GM21515 (cell line): ENCODE results near the gene PCSK4.

Source experiments
- ATAC-seq: cut with Tn5 transposase; IDR thresholded peaks from one replicate; pipeline ENCODE4 v1.9.1; 2021; ENCODE audit not compliant: unreplicated experiment

PCSK4 gene

DNA sequence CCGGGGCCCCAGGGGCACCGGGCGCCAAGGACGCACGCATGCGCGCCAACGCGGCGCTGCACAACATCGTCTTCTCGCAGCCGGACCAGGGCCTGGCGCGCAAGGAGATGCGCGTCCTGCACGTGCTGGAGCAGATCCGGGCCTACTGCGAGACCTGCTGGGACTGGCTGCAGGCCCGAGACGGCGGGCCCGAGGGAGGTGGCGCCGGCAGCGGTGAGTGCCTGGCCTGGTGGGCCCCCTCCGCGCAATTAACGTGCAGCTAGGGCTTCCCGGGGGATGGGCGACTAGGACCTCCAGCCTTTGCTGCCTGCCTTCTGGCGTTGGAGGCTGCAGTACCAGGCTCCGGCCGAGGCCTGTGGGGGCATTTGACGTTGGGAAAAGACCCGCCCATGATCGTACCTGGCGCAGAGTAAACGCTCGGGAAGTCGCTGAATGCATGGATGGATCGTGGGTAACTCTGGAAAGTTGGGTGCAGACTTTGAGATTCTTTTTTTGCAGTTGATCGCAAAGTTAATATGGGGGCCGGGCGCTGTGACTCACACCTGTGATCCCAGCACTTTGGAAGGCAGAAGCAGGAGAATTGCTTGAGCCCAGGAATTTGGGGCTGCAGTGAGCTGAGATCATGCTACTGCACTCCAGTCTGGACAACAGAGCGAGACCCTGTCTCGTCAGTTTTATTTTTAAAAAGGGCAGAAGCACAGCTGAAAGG lies 33.0 kb downstream of the PCSK4 start:
- ATAC-seq = no peak

GRCh38 chr19:1456121-1456900 lies 33.8 kb downstream of the PCSK4 start:
- ATAC-seq = no peak

DNA sequence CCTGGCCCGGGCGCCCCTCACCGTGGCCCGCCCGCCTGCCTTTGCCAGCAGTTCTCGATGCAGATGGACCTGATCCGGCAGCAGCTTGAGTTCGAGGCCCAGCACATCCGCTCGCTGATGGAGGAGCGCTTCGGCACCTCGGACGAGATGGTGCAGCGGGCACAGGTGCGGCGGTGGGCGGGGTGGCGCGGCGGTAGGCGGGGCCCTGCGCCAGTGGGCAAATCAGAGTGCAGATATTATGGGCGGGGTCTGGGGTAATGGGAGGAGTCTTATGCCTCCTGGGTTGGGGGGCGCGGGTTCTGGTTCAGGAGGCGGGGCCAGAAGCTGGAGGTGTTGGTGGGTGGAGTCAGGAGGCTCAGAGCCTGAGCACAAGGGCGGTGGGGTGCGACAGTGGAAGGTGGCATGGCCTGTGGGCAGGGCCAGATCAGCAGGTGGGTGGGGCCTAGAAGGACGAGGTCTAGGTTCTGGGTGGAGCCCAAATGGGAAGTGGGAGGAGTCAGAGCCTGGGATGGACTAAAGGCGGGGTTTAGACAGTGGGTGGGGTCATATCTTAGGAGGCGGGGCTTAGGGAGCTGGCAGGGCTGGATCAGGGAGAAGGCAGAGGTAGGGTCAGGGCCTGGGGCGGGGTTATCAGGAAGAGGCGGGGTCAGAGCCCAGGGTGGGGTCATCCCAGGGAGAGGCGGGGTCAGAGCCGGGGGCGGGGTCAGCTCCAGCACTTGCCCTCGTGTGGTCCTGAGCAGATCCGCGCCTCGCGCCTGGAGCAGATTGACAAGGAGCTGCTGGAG lies 34.6 kb downstream of the PCSK4 start:
- no peak for ATAC-seq

- no peak for ATAC-seq
These were observed 35.2 kb downstream of the PCSK4 start for GRCh38 chr19:1455002-1455335.

GRCh38 chr19:1453525-1454364 lies 36.4 kb downstream of the PCSK4 start:
- no peak for ATAC-seq

DNA sequence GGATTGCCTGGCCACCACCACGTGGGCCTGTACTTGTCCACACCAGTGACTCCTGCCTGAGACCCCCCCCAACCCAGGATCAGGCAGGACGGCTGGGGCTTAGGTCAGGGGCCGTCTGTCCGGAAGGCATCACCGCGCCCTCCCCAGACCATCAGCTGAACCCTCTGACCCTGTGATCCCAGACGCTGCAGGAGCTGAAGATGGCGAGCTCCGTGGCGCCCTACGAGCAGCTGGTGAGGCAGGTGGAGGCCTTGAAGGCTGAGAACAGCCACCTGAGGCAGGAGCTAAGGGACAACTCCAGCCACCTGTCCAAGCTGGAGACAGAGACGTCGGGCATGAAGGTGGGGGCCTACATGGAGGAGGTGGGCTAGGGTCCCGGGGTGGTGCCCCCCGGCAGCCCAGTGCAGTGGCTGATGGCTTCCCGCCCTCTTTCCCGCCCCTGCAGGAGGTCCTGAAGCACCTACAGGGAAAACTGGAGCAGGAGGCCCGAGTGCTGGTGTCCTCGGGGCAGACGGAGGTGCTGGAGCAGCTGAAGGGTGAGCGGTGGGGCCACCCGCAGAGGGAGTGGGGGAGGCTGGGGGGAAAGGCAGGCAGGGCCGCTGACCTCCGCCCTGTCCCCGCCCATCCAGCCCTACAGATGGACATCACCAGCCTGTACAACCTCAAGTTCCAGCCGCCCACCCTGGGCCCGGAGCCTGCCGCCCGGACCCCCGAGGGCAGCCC lies 37.2 kb downstream of the PCSK4 start:
- no peak for ATAC-seq

- ATAC-seq = no peak
These were observed 38.0 kb downstream of the PCSK4 start for GRCh38 chr19:1451916-1452801.

DNA sequence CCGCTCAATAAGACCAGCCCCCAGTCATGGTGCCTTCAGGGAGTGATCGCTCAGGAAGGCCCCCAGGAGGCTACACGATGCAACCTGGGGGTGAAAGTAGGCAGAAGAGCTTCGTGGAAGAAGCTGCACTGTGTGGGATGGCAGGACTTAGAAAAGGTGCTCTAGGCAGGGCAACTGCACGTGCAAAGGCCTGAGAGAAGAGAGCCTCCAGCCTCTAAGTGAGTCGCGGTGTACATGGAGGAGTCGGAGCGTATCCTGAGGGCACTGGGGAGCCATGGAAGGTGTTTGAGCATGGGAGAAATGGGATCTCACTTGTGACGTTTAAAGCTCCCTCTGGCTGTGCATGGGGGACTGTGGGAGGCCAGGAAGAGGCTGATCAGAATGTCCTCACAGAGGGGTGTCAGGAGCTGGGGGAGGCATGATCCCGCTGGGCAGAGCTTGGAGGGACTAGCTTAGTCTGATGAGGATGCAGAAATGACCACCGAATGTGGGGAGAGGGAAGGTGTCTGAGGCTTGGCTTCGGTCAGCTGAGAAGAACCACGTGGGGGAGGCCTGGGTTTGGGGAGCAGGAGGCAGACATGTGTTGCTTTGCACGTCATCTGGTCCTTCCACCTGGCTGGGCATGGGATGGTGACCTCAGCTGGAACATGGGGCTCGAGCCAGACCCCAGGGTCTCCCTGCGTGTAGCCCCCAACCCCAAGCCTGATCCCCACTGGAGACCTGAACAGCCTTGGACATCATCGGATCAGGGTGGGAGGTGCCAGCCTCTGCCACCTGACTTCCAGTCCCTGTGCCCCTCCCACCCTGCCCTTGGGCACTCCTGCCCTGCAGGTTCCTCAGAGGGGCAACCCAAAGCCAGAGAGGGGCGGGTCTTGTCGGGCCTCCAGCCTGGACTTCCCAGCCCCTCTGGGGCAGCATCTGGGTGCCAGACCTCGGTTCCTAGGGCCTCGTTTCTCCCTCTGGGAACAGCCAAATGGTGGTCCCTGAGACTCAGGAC lies 39.1 kb downstream of the PCSK4 start:
- no peak for ATAC-seq

DNA sequence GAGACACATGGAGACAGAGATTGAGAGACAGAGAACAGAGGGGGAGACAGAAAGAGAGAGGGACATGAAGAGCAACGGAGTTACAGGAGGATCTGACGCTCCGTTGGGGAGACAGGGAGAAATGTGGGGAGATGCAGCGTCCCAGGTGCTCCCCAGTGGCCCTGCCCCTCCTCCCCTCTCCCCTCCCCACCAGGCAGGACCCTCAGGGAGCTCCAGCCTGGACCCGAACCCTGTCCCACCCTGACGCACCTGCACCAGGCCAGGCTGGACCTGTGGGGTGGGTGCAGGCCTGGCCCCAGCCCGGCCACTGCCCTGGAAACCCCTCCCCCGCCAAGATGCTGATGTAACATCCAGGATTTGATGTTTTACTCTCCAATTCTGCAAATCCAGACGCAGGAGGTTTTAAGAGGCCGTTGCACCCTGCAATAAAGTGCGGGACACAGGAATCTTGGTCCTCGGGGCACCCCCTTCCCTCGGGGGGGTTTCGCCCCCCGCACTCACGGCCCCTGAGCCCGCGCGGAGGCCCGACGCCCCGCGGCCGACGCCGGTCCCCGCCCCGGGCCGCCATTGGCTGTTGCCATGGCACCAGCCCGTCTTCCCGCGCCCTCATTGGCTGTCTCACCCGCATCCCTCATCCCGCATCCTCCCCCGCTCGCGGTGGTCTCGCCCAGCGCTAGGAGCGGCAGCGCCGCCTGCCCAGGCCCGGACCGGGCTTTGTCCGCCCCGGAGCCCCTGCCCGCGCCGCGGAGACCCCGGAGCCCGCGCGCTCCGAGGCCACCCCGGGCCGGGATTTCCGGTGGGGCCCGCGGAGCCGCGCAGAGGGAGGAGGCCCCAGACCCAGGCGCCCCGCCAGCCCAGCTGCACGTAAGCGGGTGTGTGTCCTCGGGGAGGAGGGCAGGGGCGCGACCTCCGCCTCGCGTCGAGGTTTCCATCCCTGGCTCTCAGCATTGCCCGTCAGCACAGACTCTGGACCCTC lies 40.4 kb downstream of the PCSK4 start, which contains the start of gene APC2:
APC2 (plus strand) TSS at position 655 of the 976 bp plus-strand sequence. CDS start 2,881 bp downstream, outside the sequence.
- ATAC-seq = no peak

- ATAC-seq = no peak
These were observed 42.2 kb downstream of the PCSK4 start for GRCh38 chr19:1447944-1448343.

DNA sequence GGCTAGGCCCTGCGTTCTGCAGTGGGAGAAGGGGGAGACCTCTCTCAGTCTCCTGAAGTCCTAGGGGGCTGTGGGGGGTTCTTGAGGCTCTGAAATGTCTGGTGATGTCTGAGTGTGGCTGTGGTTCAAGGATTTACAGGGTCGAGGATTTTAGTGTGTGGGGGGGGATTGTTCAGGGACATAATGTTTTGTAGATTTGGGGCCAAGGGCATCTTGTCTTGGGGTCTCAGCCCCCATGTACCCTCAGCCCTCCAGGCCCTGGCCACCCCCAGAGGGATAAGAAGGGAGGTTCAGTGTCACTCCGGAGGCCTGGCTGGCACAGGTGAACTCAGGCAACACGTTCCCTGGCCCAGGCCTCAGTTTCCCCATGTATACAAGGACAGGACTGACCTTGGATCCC lies 42.6 kb downstream of the PCSK4 start:
- no peak for ATAC-seq

- no peak for ATAC-seq
These were observed 43.3 kb downstream of the PCSK4 start for GRCh38 chr19:1446713-1447481.

DNA sequence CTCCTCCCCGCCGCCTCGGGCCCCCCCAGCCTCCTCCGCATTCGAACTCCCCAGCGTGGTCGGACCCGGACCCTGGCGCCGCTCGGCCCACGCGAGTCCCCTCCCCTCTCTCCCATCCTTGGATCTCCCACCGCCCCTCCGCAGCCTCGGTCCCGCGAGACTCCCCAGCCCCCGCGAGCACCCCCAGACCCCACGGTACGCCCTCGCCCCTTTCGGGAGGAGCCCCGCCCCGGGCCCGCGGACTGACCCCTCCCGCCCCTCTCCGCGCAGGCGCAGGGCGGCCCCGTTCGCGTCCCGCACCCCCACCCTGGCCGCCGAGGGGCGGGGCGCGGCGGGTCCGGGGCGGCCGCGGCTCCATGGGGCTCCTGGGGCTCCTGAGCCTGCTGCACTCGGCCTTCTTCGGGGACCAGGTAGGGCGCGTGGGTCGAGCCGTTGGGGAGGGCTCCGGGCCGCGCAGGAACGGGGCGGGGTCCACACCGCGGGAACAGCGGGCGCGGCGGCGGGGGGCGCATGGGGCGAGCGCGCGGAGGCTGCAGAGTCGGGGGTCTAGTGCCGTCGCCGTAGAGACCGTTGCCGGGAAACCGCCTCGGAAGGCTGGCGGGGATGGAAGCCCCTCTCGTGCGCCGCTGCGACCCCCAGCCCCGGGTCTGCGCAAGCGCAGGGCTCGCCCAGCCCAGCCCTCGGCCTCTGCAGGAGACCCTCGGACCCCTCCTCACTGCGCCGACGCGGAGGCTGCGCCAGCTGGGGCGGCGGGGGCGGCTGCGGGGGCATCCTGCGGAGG lies 44.0 kb downstream of the PCSK4 start:
- no peak for ATAC-seq

DNA sequence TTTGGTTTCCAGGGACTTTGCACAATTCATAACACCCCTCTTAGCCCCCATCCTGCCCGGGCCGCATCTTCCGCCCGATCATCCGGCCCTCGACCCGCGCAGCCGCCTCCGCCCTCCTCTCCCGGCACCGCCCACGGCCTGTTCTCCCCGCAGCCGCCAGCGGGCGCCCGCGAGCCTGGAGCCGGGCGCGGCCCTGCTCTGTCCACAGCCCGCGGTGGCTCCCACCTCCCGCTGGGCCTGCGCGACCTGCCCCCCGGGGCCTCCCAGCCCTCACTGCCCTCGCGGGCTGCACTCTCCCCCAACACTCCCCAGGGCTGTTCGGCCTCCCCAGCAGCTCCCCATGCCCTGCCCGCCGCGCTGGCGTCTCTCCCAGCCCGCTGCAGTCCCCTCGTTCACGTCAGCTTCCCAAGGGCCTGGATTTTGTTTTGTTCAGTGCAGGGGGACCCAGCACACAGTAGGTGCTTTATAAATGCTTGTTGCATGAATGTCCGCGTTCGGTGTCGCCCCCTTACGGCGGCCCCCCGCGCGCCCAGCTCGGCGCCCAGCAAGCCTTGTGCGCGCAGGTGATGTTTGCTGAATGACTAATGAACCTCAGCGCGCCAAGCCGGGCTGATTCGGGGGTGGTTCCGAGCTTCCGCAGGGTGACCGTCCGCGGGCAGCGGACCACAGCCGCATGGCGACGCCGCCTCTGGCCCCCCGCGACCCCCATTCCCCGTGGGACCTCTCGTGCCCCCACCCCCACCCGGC lies 44.8 kb downstream of the PCSK4 start:
- ATAC-seq = peak; percentile 59
